Esophagus muscularis mucosa (tissue), 3 donors: ENCODE results near the gene CLCNKA.

ENCODE experiments used
- EP300 ChIP-seq: sonication (generic); formaldehyde crosslinking; IDR thresholded peaks from one replicate; pipeline ENCODE4 v1.6.1; 2017; ENCODE audit warnings: antibody characterized with exemption
- TF ChIP-seq, protein P1 (sequence below), 3 experiments: fragments of 200-600 bp in 2 of 3; fragments of 450-650 bp in 1 of 3; sonication (generic) in 2 of 3; IDR thresholded peaks; one replicate each; pipeline ENCODE4 v1.5.1; 2017 to 2019; ENCODE audit warnings: antibody characterized with exemption in 3 of 3, mild to moderate bottlenecking in 2 of 3, moderate library complexity in 1 of 3

DNA sequence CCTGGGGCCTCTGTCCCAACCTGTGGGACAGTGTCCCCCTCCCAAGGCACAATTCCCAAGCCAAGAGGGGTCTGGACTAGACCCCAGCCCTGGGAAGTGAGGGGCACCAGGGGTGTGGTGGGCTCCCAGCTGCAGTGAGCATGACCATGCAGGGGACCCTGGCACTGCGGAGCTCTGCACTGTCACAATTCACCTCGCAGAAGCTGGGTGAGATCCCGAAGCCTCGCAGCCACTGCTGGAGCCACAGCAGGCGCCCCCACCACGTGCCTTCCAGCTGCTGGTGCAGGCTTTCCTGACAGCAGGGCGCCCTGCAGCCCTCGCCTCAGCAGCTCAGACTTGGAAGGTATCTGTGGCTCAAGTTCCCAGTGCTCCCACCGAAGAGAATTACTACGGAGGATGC lies 27.8 kb upstream of the CLCNKA start:
- TF ChIP-seq, protein P1, sequence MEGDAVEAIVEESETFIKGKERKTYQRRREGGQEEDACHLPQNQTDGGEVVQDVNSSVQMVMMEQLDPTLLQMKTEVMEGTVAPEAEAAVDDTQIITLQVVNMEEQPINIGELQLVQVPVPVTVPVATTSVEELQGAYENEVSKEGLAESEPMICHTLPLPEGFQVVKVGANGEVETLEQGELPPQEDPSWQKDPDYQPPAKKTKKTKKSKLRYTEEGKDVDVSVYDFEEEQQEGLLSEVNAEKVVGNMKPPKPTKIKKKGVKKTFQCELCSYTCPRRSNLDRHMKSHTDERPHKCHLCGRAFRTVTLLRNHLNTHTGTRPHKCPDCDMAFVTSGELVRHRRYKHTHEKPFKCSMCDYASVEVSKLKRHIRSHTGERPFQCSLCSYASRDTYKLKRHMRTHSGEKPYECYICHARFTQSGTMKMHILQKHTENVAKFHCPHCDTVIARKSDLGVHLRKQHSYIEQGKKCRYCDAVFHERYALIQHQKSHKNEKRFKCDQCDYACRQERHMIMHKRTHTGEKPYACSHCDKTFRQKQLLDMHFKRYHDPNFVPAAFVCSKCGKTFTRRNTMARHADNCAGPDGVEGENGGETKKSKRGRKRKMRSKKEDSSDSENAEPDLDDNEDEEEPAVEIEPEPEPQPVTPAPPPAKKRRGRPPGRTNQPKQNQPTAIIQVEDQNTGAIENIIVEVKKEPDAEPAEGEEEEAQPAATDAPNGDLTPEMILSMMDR (IDR thresholded peaks at IDR 0.05) = no peak
- TF ChIP-seq EP300 = no peak
